COLO829 (cell line): ENCODE measurements around the gene SQSTM1.

ENCODE experiments used
- DNase-seq: peaks from one replicate; pipeline ENCODE4 v3.0.0; 2012; ENCODE audit warnings: low spot score

SQSTM1 gene

DNA sequence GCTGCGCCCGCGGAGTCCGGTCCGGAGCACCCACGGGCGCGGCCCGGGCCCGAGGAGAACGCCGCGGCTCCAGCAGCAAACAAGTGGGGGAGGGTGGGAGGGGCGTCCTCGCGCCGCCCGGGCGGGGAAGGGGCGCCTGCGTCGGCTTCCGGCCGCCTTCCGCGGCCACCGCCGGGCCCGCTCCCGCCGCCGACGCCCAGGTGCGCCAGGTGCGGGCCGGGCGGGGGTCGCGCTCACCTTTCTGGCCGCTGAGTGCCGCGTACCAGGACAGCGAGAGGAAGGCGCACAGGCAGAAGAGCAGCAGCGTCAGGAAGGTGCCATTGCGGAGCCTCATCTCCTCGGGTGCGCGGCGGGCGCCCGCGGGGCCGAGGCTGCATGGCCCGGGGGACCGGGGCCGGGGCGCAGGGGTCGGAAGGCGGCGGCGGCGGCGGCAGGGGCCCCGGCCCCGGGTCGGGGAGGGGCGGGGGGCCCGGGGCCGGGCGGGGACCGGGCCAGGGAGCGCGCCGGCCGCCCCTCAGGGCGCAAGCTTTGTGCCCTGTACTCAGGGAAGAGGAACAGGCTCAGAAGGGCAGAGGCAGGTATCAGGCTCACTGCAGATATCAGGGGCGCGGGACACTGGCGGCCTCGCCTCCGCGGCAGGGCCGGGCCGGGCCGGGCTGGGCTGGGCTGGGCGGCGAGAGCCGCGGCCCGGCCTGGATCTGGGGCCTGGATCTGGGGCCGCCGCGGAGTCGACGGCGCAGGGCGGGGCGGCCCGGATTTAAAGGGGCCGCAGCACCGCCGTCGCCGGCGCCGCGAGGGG lies 14.3 kb upstream of the SQSTM1 start, which contains the start of gene MGAT4B:
Gene MGAT4B, minus strand, starts transcription at position 617 of the 799 bp plus-strand sequence. Its CDS starts 283 bp downstream, at position 334.
- no peak for DNase-seq

GRCh38 chr5:179812135-179812825 lies 8.4 kb upstream of the SQSTM1 start:
- no peak for DNase-seq

DNA sequence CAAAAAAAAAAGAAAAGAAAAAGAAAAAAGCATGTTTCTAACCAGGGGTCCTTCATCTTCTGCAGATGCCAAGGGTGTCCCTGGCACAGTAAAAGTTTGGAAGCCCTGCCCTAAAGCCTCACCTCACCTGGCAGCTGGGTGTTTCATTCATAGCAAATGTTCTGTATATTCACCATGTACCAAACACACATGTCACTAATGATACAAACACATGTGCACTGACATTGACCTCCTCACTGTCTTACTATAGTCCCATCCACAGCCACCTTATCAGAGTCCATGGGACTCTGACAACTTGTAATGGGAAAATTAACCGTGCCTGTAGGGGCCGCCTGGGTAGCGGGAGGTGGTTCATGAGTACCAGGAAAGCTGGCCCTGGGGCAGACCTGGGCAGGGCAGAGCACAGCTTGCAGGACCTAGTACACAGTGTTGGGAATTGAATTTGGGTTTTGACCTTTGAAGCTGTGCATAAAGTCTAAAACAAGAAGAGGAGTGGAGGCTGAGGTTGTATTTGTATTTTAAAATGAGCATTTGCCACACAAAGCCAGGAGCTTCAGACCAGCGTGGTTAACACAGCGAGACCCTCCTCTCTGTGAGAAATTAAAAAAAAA lies 7.6 kb upstream of the SQSTM1 start:
- no peak for DNase-seq

DNA sequence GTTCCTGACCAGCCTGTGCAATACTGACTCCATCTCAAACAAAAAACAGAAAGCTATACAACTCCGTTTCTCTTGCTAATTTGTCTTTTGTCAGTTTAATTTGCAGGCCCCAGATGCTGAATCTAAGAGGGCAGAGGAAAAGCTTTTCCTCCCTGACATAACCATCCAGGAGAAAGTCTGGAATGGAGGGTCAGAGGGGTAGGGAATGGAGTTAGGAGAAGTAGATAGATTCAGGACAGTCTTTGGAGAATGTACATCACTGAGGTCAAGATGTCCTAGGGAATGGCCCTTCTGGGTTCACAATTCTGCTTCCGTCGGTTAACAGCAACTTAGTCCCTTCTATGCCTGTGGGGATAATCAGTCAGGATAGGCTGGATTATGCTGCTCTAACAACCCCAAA lies 6.6 kb upstream of the SQSTM1 start:
- DNase-seq = no peak

- DNase-seq = no peak
Measured at GRCh38 chr5:179815491-179816249, 5.0 kb upstream of the SQSTM1 start.

GRCh38 chr5:179816401-179816795 lies 4.3 kb upstream of the SQSTM1 start:
- DNase-seq = no peak

- no peak for DNase-seq
Measured at GRCh38 chr5:179816796-179817469, 3.8 kb upstream of the SQSTM1 start.

GRCh38 chr5:179817470-179817840 lies 3.2 kb upstream of the SQSTM1 start:
- no peak for DNase-seq

DNA sequence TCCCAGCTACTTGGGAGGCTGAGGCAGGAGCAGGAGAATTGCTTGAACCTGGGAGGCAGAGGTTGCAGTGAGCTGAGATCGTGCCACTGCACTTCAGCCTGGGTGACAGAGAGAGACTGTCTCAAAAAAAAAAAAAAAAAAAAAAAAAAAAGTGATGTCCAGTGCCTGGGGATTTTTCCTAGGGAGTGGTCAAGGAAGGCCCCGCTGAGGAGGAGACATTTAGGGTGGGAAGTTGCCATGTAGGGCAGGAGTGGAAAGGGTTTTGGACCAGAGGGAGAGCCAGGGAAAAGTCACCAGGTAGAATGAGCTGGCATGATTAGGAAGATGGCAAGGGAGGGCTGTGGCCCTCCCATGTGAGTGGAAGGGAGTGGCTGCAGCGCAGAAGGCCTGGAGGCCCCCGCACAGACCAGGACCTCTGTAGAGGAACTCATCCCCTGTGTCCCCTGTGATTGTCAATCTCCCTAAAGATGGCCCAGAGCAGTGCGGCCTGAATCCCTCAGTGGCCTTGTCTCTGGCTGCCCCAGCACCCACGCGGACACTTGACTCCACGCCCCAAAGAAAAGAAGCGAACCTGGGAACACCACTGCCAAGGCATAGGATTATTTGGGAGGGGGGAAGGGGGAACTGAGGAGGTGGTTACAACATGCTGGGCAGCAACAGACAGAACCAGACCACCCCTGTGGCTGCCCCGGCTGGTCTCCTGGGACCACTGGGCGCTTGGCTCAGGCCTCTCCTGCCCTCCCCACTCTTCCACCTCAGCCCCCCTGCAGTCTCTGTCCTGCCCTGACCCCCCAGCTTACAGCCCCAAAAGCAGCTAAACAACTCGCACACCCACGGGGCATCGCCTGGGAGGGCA lies 2.6 kb upstream of the SQSTM1 start:
- DNase-seq = no peak

DNA sequence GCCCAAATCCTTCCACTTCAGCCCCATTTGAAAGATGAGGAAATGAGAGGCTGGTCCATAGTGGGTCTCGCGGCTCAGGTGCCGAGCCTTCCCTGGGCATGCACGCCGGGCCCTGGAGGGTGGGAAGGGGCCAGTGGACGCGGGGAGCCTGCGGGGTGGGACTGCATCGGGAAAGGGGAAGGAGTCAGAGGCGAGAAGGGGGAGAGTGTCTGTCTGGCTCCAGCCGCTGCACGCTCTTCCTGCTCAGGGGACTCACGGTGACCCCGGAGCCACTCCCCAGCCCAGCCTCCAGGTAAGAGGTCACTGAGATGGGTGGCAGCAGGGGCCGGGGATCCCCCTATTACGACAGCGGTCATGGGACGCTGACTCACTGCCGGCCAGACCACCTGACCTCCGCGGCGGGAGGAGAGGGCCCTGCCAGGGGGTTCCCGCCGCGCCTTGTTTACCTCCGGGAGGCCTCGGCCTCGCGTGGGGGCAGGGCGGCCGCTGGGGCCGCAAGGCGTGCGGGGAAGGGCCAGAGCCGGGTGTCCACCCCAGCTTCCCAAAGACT lies 1.9 kb upstream of the SQSTM1 start:
- DNase-seq = peak; percentile 72

DNA sequence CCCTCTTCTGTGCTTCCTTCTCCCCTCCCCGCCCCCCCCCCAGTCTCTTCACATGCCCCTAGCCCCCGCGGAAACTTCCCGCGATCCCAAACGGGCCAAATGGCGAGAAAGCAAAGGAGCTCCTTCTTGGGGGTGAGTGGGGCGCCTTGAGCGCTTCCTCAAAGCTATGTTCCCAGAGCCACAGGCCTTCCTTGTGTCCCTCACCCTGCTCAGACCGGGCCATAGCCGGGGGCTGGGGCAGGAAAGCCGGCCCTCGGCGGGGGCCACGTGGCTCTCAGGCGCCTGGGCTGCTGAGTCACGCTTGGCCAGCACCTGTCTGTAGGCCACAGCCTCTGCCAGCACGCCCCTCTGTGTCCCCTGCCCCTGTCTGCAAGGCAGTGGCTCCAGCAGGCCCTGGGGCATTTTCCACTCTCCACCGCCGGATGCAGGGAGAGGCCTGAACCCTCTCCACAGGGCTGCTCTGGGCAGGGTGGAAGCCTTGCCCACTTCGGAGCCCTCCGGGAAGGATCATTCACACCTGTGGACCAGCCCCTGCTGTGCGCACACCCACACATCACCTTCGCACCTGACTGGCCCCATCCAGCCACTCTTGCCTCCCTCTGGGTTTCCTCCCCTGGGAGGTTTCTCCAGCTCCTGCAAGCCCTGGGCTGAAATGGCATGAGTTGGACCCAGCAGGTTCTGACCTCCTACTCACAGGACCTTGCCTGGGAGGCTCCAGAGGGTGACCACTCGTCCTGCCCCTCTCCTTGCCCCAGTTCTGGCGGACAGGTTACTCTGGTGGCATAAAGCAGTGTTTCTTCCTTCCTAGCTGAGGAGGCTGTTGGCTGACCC lies 1.2 kb upstream of the SQSTM1 start:
- no peak for DNase-seq

DNA sequence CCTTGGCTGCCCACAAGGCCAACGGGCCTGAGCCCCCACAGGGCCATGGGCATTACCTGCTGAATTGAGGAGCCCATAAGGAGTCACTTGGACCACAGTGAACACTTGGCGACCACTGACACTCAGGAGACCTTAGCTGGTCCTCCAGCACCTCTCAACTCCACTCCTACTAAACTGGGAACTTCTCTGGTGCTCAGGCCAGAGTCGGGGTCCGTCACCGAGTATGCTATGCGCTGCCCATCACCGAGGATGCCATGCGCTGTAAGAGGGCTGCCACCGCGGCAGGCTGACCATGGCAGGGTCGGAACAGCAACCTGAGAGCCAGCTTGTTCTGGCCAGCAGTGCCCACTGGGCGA lies 600 bp upstream of the SQSTM1 start:
- DNase-seq = no peak

DNA sequence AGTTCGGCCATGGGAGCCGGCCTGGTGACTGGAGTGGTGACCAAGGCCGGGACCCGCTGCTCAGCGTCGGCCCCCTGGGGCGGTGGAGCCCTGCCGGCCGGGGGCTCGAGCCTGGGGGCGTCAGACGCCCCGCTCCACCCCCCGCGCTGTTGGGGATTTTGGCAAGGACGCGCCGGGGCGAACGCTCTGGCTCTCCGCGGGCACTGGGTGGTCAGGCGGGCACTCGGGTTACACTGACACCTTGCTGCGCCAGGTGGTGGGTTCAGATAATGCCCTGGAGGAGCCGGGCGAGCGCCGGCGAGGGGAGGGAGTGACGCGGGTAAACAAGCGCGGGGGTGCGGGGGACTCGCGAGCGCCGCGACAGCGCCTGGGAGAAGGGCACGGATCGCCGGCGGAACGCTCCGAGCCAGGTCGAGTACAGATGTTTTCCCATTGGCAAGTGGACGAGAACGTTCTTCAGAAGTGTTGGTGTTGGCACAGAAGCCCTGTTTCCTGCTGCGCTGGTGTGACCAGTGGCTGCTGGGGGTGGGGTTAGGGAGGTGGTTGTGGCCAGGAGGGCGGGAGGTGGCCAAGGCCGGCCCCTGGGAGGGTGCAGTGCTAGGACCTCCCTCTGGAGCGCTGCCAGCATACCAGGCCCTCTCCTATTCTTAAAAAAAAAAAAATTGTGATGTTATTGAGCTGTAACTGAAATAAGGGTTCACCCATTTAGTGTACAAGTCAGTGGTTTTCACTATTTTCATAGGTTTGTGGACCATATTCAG lies 773 bp downstream of the SQSTM1 start:
- peak; percentile 83 for DNase-seq

DNA sequence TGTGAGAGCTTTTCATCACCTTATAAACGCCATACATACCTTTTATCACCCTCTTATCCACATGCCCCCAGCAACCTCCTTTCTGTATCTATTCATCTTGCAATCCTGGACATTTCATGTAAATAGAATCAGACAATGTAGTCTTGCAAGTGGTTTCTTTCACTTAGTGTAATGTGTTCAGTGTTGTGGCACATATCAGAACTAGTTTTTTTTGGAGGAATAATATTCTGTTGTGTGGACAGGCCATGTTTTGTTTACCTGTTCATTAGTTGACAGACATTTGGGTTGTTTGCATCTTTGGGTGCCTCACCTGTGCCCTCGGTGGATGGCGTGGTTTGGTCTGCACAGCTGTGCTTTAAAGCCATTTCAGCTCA lies 1.3 kb downstream of the SQSTM1 start:
- DNase-seq = no peak

DNA sequence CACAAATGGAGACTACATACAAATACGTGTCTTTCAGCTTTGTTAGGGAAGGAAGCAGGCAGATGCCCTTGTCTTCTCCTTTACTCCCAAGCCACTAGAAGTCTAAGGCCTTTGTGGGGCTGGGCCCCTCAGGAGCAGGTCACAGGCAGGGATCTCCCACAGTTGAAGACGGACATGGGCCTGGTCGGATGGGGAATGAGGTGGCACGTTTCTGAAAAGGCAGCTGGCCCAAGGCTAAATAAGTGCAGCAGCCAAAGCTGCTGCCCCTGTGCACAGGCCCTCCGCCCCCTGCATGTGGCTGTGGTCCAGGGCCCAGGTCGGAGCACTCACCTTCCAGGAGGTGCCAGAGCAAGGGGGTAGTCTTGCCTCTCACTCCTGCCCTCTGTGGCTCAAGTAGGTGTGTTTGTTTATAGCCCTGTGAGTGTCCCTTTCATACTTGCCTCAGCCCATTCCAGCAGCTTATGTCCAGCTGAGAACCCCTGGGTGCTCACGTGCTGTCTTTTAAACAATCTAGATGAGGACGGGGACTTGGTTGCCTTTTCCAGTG lies 1.8 kb downstream of the SQSTM1 start:
- DNase-seq = no peak

DNA sequence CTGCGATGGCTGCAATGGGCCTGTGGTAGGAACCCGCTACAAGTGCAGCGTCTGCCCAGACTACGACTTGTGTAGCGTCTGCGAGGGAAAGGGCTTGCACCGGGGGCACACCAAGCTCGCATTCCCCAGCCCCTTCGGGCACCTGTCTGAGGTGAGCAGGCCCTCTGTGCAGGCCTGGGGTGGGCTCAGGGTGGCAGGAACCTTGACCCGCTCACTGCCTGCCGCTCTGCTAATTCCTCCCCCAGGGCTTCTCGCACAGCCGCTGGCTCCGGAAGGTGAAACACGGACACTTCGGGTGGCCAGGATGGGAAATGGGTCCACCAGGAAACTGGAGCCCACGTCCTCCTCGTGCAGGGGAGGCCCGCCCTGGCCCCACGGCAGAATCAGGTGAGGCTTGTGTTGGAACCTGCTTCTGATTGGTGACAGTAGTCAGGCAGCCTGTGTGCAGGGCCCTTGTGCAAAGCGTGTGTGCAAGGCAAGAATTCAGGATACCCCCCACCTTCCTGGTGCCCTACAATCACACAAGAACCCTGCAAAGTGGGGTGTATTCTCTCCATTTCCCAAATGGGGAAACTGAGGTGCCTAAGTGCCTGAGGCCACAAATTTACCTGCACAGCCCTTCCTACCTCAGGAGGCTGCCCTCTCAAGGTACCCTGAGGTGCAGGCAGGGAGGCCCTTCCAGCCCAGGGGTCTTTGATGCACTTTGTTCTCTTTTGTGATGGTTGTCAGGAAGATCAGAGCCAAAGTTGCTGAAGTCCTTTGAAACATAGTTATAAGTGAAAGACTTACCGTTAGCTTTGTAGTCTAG lies 3.4 kb downstream of the SQSTM1 start:
- DNase-seq = no peak

- DNase-seq = no peak
Measured at GRCh38 chr5:179824745-179825112, 4.0 kb downstream of the SQSTM1 start.

DNA sequence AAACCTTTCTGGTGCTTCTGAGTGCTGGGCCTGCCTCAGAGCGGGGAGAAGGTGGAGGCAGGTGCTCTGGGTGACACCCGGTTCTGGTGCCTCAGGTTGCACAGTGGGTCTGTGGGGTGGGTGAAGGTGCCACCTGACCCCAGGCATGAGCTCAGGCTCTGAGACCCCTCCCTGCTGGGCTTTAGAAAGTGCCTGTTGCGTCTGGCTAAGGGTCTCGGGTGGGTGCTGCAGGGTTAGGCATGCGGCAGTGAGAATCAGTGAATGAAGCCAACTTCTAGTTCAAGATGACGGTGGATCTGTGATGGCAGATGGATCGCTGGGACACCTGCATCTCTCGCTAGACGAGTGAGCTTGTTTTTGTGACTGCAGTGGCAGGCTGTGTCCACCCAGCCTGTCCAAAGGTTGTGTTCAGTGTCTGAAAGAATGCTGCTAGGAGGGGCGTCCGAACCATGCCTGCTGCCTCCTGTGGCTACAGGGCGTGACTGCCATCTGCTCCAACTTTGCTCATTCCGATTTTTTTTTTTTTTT lies 5.0 kb downstream of the SQSTM1 start:
- no peak for DNase-seq
